CD4-positive, alpha-beta T cell treated with Interferon gamma for 1 hour (primary cell): ENCODE results near the gene SMC3.
"Not testable (repeated sequence)": the region's sequence is repeated elsewhere in the genome, so short reads cannot be mapped to it uniquely, and the experiment has no call there.

Source experiments
- DNase-seq: peaks from one replicate; pipeline ENCODE4 v3.0.0-alpha.2; 2020

The SMC3 gene

DNA sequence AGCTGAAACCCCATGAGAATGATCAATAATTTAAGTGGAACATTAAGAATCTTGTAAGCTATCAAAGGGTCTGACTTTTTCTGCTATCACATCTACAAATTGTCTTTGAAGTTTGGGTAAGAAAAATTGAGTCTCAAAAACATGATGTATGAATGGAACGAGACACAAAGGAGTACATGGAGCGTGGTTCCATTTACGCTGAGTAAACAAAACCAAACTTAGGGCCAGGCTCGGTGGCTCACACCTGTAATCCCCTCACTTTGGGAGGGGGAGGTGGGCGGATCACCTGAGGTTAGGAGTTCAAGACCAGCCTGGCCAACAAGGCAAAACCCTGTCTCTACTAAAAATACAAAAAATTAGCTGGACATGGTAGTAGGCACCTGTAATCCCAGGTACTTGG is 24.3 kb downstream of the SMC3 start:
- no peak for DNase-seq

DNA sequence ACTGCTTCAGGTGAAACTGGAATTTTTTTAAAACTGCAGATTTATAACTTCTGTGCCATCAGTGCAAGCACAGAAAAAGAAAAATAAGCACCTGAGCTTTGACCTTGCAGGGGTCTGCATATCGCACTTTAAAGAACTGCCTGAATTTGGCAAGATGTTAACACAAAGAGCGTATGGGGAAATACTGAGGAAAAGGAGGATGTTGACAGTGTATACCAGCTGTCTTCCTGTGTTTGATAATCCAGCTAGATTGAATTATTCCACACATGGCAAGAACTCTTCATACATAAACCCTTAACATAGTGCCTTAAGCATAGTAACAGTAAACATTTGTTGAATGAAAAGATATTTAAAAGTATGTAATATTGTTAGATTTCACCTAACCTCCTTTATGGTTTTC is 30.0 kb downstream of the SMC3 start:
- no peak for DNase-seq

DNA sequence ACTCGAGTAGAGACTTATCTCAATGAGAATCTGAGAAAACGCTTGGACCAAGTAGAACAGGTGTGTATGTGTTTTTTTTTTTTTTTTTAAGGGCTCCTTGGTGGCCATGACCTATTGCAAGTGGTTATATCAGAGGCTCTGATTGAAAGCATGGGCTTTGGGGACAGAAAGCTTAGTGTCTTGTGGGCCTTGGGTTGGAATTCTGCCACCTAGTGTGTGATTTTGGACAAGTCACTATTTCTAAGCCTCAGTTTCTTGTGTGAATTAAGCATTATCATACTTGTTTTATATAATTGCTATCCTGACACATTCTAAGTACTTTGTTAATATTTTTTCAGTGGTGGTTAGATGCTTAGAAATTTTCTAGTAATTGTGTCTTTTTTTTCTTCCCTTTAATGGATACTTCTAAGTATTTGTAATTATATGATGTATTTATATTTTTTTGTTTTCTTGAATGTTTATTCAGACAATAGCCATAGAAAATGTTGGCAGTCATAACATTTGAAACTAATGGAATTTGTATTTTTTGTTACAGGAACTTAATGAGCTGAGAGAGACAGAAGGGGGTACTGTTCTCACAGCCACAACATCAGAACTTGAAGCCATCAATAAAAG is 33.1 kb downstream of the SMC3 start:
- peak; percentile 8 for DNase-seq

DNA sequence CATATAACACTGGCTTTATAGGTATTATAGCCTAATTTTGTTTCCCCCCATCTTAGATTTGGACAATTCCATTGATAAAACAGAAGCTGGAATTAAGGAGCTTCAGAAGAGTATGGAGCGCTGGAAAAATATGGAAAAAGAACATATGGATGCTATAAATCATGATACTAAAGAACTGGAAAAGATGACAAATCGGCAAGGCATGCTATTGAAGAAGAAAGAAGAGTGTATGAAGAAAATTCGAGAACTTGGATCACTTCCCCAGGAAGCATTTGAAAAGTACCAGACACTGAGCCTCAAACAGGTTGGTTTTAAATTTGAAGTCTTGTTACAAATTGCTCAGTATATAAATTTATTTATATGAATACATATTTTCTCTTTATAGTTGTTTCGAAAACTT is 34.1 kb downstream of the SMC3 start:
- no peak for DNase-seq

DNA sequence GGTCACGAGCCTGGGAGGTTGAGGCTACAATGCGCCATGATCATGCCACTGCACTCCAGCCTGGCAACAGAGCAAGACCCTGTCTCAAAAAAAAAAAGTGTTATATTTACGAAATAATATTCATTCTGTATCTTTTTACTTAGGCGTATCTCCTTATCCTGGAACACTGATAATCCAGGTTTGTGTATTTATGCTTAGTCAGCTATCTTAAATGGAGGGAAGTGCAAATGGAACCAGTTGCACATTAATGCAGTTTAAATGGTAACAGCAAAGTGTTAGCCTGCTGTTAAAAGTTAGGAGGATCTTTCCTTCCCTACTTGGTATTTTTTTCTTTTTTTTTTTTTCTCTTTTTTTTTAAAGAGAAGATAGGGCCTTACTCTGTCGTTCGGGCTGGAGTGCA is 40.6 kb downstream of the SMC3 start:
- no peak for DNase-seq

DNA sequence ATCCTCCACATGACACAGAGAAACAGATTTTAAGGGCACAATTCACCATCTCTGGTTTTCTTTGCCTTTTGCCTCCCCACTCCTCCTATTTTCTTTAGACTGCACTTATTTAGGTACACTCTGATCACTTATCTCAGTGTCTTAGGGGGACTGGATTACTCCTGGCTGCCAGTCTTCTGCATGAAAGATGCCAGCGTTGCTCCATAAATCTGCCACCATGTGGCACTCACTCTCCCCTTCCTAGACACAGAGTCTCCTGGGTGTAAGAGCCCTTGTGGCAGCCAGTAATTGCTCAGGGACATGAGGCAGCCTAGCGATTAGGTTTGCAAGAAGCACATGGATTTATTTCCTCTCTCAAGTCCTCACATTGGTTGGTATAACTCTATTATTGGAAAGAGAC is 42.1 kb downstream of the SMC3 start:
- no peak for DNase-seq

DNA sequence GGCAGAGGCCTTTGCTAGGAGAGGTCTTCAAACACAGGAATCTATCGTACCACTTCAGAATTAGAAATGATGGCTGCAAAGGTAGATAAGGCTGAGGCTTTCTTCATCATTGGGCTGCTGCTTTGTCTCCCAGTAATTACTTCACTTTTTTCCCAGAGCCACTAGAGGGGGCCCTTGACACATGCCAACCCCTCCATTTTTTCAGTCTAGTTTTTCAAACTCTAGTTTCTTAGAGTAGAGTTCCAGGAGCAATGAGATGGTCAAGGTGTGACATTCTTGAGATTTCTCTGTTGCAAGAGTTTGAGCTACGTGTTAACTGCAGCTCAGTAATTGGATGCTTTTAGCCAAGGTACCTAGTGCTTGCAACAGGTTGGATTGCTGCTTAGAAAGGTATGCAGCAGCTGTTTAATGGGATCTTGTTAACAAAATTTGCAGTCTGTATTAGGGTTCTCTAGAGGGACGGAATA is 42.8 kb downstream of the SMC3 start:
- DNase-seq, result peak; percentile 12

DNA sequence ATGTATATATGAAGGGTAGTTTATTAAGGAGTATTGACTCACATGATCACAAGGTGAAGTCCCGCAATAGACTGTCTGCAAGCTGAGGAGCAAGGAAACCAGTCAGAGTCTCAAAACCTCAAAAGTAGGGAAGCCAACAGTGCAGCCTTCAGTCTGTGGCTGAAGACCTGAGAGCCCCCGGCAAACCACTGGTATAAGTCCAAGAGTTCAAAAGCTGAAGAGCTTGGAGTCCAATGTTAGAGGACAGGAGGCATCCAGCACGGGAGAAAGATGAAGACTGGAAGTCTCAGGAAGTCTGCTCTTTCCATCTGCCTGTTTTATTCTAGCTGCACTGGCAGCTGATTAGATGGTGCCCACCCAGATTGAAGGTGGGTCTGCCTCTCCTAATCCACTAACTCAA is 43.3 kb downstream of the SMC3 start:
- DNase-seq, result not testable (repeated sequence)

DNA sequence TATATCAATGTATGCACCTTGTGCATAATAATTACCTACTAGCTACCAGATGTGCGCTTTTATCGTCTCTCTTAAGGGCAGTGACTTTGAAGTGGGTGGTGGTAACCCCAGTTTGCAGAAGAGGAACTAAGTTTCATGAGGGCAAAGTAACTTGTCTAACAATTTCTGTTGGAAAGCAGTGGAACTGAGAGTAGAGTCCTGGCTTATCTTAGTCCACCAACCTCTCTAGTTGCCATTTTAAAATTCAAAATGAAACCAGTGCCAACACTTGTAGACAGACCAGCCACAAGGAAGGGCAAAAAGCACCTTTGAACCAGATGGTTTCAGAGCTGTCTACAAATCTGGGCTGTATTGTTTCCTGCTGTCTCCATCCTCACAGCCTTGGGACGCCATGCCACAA is 44.6 kb downstream of the SMC3 start:
- DNase-seq, result no peak

DNA sequence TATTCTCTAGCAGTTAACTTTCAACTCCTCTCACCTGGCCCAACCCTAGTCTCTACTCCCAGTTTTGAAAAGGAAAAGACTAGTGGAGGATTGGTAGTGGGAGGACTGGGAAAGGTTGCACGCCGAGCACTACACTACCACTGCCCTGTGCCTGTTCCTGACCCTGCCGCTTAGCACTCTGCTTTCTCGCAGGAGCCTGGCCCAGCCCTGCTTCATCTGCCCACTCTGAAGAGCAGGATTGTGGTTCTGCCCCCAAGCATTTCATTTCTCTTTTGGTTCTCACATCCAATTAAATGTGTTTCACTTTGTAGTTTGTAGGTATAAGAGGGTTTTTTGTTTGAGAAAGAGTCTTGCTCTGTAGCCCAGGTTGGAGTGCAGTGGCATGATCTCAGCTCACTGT is 45.1 kb downstream of the SMC3 start:
- no peak for DNase-seq

DNA sequence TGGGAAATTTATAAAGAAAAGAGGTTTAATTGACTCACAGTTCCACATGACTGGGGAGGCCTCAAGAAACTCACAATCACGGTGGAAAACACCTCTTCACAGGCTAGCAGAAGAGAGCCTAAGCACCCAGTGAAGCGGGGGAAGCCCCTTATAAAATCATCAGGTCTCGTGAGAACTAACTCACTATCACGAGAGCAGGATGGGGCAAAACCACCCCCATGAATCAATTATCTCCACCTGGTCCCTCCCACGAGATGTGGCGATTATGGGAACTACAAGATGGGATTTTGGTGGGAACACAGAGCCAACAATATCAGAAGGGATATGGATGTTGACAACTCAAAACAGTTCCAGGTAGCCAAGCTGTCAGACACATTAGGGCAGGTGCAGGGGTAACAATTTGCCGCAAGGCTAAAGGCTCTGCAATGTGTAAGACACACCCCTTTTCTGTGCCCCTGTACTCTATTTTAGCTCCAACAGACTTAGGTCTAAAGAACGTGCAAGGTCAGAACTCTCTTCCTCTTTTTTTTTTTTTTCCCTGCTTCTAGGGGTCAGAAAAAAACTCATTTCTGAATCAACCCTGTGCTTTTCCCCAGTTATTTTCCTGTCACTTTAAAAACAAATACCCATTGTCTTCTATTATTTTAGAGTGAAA is 46.0 kb downstream of the SMC3 start:
- DNase-seq, result no peak

DNA sequence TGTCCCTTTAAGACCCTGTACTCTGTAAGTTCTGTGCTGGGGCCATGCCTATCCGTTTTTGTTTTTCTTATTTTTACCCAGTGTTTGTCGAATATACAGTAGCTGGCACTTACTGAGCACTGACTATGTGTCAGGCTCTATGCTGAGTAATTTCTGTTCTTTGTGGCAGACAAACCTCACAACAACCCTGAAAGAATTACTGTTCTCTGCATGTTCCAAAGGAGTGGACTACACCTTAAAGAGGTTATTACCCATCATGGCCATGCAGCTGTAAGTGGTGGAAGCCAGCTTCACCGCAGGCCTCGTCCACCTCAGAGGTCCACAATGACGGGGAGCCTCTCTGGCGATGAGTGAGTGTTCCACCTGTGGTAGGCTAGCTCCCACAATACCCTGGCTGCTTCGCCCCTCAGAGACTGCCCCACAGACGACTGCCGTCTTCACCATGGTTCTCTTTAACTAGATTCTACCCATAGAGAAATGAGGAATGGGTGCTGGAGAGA is 46.6 kb downstream of the SMC3 start:
- no peak for DNase-seq

DNA sequence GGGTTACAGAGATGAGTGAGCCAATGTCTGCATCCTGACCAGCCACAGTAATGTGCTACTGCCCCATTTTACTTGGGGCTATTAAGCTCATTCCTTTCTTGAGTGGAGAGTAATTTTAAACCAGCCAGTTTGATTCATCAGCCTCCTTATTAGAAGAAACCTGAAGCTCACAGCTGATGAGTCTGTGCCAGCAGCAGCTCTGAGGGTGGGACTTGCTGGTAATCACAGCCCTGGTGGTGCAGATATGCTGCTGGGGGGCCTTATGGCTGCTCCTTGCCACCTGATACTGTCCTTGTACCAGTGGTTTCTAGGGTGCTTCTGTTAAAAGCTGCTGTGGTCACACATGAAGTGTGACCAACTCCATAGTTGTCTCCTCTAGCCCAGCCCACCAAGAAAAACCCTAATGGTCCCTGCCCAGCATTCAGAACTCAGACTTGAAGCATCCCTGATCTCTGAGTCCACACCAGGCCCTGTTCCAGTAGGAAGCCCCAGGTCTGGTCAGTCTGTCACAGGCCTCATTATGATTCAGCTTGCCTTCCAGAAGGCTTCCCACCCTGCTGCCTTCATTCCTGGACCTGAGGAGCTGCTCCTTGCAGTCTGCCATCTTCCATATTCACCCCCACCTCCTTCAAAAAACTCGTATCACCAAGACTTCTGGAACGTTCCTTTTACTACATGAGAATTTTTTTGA is 47.7 kb downstream of the SMC3 start:
- no peak for DNase-seq

DNA sequence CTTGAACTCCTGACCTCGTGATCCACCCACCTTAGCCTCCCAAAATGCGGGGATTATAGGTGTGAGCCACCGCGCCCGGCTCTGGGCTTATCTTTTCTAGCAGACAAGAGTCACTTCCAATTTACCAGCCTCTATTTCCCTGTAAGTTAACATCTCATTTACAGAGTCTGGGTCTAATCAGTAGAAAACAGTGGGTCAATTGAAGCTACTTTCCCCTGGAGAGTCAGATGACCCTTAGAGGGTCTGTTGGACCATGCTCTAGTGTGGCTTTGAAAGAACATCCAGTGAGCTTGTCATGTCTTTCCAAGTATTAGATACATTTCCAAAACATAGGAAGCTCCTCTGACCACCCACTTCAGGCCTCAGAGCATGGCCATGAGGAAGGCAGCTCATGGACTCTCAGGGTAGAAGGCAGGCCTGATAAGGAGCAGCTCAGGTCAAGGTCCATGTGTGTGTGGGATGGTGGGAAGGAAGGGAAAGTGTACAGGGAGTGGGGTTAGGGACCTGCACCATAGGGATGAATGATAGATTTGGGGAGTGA is 49.1 kb downstream of the SMC3 start:
- DNase-seq, result no peak

DNA sequence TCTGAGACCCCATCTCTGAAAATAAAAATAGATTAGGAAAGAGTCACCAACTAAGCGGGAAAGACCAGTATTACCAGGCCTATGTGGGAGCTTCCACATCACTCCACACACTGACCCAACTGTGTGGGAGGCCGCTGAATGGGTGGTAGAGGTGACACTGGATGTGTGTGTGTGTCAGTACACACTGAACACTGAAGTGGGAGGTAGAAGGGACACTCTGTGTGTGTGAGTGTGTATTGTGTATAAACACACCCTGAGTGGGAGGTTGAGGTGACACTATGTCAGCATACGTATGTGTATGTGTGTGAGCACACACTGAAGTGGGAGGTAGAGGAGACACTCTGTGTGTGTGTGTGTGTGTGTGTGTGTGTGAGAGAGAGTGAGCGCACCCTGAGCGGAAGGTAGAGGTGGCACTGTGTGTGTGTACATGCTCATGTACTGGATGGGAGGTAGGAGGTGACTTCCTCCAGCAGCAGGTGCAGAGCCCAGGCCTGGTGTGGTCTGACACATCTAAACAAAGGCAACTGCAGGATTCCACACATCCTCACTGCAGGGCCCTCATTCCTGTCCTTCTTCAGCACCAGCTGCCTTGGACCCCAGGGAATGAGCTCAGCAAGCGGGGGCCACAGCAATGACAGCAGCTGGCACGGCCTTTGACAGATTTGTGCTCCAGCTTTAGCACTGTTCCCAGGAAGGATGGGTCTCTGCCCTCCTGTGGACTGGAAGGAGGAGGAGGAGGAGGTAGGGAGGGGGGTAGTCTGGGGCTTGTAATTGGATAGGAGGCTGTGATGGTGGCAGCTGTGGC is 50.1 kb downstream of the SMC3 start:
- DNase-seq, result peak; percentile 5

DNA sequence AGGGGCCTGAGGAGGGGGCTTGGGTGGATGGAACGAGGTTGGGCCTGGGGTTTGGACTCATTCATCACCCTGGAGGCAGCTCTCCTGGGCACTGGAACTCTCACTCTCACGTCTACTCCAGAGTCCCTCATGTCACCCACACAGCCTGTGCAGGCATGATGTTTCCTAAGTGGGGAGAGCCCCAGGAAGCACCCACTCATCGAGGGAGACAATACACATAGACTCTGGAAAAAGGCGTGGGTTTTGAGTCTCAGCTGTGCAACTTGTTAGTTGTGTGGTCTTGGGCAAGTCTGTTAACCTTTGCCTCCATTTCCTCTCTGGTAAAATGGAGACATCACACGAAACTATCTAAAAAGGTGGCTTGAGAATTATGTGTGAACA is 50.7 kb downstream of the SMC3 start:
- no peak for DNase-seq

DNA sequence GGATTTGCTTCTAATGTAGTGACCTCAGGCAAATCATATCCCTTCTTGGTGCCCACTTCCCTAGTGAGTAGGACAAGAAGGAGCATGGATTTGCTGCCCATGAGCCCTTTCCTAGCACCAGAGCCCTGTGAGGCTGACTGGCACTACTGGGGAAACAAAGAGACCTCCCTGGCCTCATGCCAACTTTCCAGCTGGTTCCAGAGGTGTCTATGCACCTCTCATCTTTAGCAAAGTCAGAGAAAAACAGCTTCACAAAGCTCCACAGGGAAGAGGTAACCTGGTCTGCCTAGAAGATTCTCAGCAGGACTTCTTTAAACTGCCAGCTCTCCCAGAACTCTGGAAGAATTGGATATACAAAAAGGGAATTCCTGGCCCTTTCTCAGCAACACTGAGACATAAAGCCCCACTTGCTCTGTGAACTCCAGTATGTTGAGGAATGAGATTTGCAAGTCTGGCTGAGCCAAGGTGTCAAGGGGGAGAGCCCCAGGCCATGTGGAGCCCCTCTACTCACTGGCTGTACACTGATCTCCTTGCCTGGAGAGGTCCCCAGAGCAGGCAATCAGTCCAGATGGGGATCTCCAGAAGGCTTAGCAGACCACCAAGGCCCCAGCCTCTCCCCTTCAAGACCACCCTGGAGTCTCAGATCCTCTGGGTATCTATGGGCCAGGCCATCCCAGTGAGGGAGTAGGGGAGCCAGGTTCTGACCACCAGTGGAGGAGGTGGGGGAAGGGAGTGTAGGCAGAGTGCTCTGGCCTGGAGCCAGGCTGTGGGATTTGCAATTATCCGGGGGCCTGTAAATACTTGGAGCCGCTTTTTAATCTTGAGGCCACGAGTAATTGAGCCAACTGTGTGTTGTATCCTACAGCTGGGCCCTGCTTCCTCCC is 52.3 kb downstream of the SMC3 start:
- no peak for DNase-seq

DNA sequence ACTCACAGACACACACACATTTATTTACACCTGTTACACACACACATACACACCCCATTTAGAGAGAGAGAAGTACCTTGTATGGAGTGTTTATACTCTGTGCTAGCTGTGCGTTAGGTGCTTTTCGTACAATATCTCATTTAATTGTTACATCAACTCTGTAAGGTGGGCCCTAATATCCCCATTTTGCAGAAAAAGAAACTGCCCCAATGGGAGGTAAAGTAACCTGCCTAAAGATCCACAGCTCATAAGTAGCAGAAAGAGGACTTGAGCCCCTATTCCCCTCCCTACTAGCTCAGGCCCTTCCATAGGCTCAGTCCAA is 52.9 kb downstream of the SMC3 start:
- no peak for DNase-seq

DNA sequence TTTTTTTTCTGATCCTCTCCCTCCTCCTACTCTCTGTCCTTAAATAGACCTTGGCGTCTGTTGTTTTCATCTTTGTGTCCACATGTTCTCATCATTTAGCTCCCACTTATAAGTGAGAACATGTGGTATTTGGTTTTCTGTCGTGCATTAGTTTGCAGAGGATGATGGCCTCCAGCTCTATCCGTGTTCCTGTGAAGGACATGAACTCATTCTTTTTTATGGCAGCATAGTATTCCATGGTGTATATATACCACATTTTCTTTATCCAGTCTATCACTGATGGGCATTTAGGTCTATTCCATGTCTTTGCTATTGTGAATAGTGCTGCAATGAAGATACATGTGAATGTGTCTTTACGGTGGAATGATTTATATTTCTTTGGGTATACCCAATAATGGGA is 55.8 kb downstream of the SMC3 start:
- DNase-seq, result not testable (repeated sequence)

DNA sequence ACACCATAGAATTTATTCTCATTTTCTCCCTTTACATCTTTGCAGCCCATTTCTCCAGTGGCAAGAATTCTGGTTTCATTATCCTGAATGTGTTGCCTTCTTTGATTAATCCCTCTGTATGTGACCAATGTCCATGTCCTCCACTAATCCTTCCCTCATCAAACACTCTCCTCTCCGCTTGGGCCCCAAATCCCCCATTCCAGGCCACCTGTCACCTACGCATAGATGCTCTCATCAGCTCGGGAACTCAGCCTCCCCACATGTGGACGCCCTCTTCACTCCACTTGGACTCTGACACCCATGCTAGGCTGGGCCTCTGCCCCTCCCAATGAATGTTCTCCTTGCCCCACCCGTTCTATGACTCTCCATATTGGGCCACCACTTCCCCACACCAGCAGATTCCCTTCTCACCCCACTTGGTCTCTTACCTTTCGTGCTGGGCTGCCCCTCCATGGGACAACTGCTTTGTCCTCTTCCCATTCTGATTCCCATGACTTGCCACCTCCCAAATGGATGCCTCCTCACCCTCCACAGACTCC is 57.9 kb downstream of the SMC3 start:
- DNase-seq, result no peak

DNA sequence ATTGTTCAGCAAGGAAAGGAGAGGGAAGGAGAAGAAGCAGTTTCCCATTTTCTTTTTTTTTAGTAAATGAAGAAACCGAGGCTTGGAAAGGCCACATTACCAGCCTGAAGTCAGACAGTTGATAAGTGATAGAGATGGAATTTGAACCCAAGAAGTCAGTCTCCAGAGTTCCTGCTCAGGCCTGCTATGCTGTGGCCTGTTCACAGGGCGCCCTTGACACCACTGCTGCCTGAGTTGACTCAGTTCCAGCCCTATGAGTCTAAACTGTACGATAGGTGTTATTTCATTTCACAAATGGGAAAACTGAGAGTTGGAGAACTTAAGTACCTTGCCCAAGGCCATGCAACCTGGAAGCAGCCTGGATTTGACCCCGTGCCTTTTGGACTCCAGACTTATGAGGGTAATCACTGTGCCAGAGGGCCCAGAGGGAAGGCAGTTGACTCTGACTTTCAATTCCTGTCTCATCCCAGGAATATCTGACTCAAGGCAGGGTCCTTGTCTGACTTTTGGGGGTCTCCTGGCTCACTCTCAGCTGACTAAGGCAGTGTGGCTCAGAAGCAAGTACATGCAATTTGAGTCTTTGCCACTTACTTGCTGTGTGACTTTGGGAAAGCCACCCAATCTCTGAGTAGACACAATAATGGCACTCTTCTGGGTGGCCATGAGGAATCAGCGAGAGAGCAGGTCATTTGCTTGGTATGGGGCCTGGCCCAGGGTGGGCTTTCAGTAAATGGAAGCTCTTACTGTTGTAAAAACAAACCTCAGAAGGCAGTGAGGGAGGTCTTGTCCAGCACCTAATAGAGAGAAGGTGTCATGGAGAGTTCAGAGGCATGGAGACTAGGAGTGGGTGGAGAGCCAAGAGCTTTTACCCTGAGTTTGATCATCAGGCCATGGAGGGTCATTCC is 58.7 kb downstream of the SMC3 start:
- no peak for DNase-seq
